GM23248 (cell line): ENCODE results near the gene TBC1D30. TPM values are rescaled to one million over a fixed set of nuclear protein-coding genes. Genes with fewer than 3 reads are reported as not detected.
"Not testable (repeated sequence)": the region's sequence is repeated elsewhere in the genome, so short reads cannot be mapped to it uniquely, and the experiment has no call there.

ENCODE experiments used
- DNase-seq: peaks from one replicate; pipeline ENCODE4 v3.0.0-alpha.2; 2015
- H2AFZ ChIP-seq: fragments of 200-600 bp; sonication (generic); 2 replicates; pipeline ENCODE4 v1.6.1; 2016; ENCODE audit warnings: antibody characterized with exemption
- H3F3A ChIP-seq: fragments of 200-600 bp; sonication (generic); 2 replicates; pipeline ENCODE4 v1.6.1; 2016; ENCODE audit warnings: mild to moderate bottlenecking, antibody characterized with exemption, mixed run types; ENCODE audit not compliant: insufficient read depth
- H3K27ac ChIP-seq: fragments of 200-600 bp; sonication (generic); 2 replicates; pipeline ENCODE4 v1.5.1; 2016; ENCODE audit warnings: mild to moderate bottlenecking
- H3K27me3 ChIP-seq: fragments of 200-600 bp; sonication (generic); replicated peaks from 2 replicates; pipeline ENCODE4 v1.6.1; 2016; ENCODE audit warnings: mild to moderate bottlenecking; ENCODE audit not compliant: insufficient read depth
- H3K36me3 ChIP-seq: fragments of 200-600 bp; sonication (generic); 2 replicates; pipeline ENCODE4 v1.6.1; 2016; ENCODE audit warnings: low read depth, mild to moderate bottlenecking
- H3K4me1 ChIP-seq: fragments of 200-600 bp; sonication (generic); 2 replicates; pipeline ENCODE4 v1.6.1; 2016; ENCODE audit warnings: mild to moderate bottlenecking; ENCODE audit not compliant: insufficient read depth
- H3K4me2 ChIP-seq: fragments of 200-600 bp; sonication (generic); one replicate; pipeline ENCODE4 v1.6.1; 2016; ENCODE audit warnings: mild to moderate bottlenecking; ENCODE audit not compliant: unreplicated experiment
- H3K4me3 ChIP-seq: fragments of 200-600 bp; sonication (generic); 2 replicates; pipeline ENCODE4 v1.5.1; 2016; ENCODE audit warnings: mild to moderate bottlenecking
- H3K79me2 ChIP-seq: fragments of 200-600 bp; sonication (generic); 2 replicates; pipeline ENCODE4 v1.6.1; 2016; ENCODE audit warnings: mild to moderate bottlenecking; ENCODE audit not compliant: insufficient read depth
- H3K9ac ChIP-seq: fragments of 200-600 bp; sonication (generic); 2 replicates; pipeline ENCODE4 v1.6.1; 2016; ENCODE audit warnings: mild to moderate bottlenecking
- H3K9me2 ChIP-seq: fragments of 200-600 bp; sonication (generic); 2 replicates; pipeline ENCODE4 v1.6.1; 2016; ENCODE audit warnings: mixed run types, mild to moderate bottlenecking, moderate library complexity; ENCODE audit not compliant: insufficient read depth
- H3K9me3 ChIP-seq: fragments of 200-600 bp; sonication (generic); one replicate; pipeline ENCODE4 v1.6.1; 2017; ENCODE audit warnings: low read depth
- H4K20me1 ChIP-seq: fragments of 200-600 bp; sonication (generic); 2 replicates; pipeline ENCODE4 v1.6.0; 2016; ENCODE audit not compliant: insufficient read depth
- EZH2 ChIP-seq: fragments of 200-600 bp; sonication (generic); IDR thresholded peaks from 2 replicates; pipeline ENCODE4 v1.6.1; 2018; ENCODE audit warnings: antibody characterized with exemption, mild to moderate bottlenecking; ENCODE audit not compliant: insufficient read depth, poor library complexity, severe bottlenecking
- EZH2phosphoT487 ChIP-seq: fragments of 200-600 bp; sonication (generic); IDR thresholded peaks from 2 replicates; pipeline ENCODE4 v1.6.1; 2018; ENCODE audit warnings: antibody characterized with exemption, moderate library complexity, mild to moderate bottlenecking, low read depth; ENCODE audit not compliant: insufficient read depth
- WGBS, 2 experiments: methylation state at CpG; one replicate each; pipeline ENCODE4 v1.1.6; 2015 to 2017; ENCODE audit warnings: low lambda C conversion rate in 2 of 2, low coverage in 1 of 2; ENCODE audit errors: missing lambda C conversion rate in 2 of 2; 5-methylcytosine and 5-hydroxymethylcytosine counted together
- in situ Hi-C: fragments of 300-500 bp; cut with MboI; formaldehyde crosslinking; loops from 2 replicates; pipeline ENCODE4 v1.15.0; 2020
- polyA plus RNA-seq: library from polyadenylated mRNA; unstranded; fragments of >200 nt; fragmentation: Nextera tagmentation; extraction: Ambion mirVana; gene quantifications from 2 replicates; pipeline ENCODE4 v1.2.1, GENCODE V29; 2016
- total RNA-seq: library from RNA; depleted of rRNA; stranded (reverse); fragments of >200 nt; shearing (Covaris generic); gene quantifications from 2 replicates; pipeline ENCODE4 v1.2.3, GENCODE V29; 2014; rRNA removed

The TBC1D30 gene, protein sequence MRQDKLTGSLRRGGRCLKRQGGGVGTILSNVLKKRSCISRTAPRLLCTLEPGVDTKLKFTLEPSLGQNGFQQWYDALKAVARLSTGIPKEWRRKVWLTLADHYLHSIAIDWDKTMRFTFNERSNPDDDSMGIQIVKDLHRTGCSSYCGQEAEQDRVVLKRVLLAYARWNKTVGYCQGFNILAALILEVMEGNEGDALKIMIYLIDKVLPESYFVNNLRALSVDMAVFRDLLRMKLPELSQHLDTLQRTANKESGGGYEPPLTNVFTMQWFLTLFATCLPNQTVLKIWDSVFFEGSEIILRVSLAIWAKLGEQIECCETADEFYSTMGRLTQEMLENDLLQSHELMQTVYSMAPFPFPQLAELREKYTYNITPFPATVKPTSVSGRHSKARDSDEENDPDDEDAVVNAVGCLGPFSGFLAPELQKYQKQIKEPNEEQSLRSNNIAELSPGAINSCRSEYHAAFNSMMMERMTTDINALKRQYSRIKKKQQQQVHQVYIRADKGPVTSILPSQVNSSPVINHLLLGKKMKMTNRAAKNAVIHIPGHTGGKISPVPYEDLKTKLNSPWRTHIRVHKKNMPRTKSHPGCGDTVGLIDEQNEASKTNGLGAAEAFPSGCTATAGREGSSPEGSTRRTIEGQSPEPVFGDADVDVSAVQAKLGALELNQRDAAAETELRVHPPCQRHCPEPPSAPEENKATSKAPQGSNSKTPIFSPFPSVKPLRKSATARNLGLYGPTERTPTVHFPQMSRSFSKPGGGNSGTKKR
- not detected in 2 replicates for total RNA-seq
- 0.09 and 0.49 TPM in 2 replicates for polyA plus RNA-seq

DNA sequence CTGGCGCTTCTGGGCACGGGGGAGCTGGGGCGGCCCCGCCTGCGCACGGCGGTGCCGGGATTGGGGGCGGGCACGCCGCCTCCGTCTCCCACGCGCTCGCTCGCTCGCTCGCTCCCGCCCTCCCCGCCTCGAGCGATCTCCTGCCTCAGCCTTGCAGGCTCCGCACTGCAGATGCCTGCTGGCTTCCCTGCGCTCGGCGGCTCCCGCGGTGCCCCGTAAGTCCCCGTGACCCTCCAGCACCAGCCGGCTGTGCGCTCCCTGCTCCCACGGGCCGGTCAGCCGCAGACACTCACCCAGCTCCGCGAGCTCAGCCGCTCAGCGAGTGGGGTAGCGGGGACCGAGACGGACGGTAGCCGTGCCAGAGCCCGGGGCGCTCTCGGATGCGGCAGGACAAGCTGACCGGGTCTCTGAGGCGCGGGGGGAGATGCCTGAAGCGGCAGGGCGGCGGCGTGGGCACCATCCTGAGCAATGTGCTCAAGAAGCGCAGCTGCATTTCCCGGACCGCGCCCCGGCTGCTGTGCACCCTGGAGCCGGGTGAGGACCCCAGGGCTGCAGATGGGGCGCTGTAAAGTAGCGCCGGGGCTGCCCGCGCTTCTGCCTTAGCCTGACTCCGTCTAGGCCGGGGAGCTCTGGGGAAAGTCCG is at the start of gene TBC1D30:
Gene TBC1D30 (plus strand): TSS at position 148 of the 643 bp plus-strand sequence. CDS start 233 bp downstream, at position 381.
- Histone ChIP-seq H3K9me3 (no peaks in the 10 kb centered on the region), H3K79me2 (no peaks in the 10 kb centered on the region), H3K9me2 (no peaks in the 10 kb centered on the region), H4K20me1 (no peaks in the 10 kb centered on the region), H3K27me3 (peaks cover 58% of the 10 kb centered on the region), H2AFZ (peak within 1 kb of the TSS; percentile 69), H3K4me2 (peak within 1 kb of the TSS; percentile 78), H3K4me1 (no peaks in the 10 kb centered on the region), H3K27ac (no peak within 1 kb of the TSS), H3K4me3 (peak within 1 kb of the TSS; percentile 66), H3K9ac (no peak within 1 kb of the TSS), H3F3A (no peaks in the 10 kb centered on the region), H3K36me3 (no peaks in the 10 kb centered on the region)
- TF ChIP-seq EZH2, result no peak
- 2 to 3% methylated on average over 60 to 68 of the region's 69 CpGs for WGBS, 2 experiments
- DNase-seq, result peak; percentile 45
- in situ Hi-C loops, result no loop called here

DNA sequence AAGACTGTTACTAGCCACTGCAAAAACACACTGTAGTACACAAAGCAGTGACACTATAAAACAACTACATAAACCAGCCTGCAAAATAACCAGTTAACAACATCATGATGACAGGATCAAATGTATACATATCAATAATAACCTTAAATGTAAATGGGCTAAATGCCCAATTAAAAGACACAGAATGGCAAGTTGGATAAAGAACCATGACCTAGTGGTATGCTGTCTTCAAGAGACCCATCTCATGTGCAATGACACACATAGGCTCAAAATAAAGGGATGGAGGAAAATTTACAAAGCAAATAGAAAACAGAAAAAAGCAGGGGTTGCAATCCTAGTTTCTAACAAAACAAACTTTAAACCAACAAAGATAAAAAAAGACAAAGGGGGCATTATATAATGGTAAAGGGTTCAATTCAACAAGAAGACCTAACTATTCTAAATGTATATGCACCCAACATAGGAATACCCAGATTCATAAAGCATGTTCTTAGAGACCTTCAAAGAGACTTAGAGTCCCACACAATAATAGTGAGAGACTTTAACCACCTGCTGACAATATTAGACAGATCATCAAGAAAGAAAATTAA is 49.2 kb upstream of the TBC1D30 start:
- H3F3A ChIP-seq, H3K79me2 ChIP-seq, H3K36me3 ChIP-seq, H3K4me1 ChIP-seq, H3K4me3 ChIP-seq, H3K27ac ChIP-seq, H4K20me1 ChIP-seq, H3K9ac ChIP-seq, DNase-seq, H3K9me2 ChIP-seq, H3K4me2 ChIP-seq, H3K9me3 ChIP-seq, H2AFZ ChIP-seq, in situ Hi-C loops: not testable (repeated sequence)
- peaks cover 31% of the 10 kb centered on the region for H3K27me3 ChIP-seq

DNA sequence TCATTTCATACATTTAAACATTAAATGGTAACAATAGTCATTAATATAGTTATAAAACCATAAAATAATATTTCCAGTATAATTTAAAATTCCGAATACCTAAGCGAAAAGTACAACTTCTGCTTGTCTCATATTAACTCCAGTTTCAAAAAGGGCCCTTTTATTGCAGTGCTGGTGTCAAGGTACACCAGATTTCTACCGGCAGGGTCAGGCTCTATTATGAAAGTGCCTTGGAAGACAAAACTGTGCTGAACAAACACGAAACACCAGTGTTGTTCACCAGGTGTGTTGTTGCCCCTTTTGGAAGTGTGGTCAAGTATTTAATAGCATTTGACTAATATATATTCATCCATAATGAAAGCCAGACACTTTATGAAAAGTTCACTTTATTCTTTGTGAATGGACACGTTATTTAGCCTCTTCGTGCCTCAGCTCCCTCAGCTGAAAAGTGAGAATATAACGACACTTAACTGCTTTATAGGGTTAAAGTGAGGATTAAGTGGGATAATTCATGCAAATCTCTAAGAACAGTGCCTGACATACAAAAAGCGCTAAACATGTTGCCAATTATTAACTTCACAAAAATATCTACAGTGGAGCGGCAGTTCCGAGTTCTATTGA is 45.0 kb upstream of the TBC1D30 start:
- TF ChIP-seq EZH2phosphoT487 (no peak), EZH2 (no peak)
- Histone ChIP-seq H3K79me2 (no peaks in the 10 kb centered on the region), H3K9me2 (no peaks in the 10 kb centered on the region), H3K9me3 (peaks cover 6% of the 10 kb centered on the region), H3K9ac (no peak overlapping the region), H3F3A (no peaks in the 10 kb centered on the region), H3K4me2 (no peak overlapping the region), H4K20me1 (no peaks in the 10 kb centered on the region), H3K36me3 (no peaks in the 10 kb centered on the region), H3K4me3 (no peak overlapping the region), H3K27ac (no peak overlapping the region), H3K27me3 (peaks cover 64% of the 10 kb centered on the region), H3K4me1 (no peaks in the 10 kb centered on the region), H2AFZ (no peak overlapping the region)
- DNase-seq, result no peak
- 47 to 48% methylated on average over 10 of the region's 10 CpGs for WGBS, 2 experiments
- in situ Hi-C loops, result no loop called here

DNA sequence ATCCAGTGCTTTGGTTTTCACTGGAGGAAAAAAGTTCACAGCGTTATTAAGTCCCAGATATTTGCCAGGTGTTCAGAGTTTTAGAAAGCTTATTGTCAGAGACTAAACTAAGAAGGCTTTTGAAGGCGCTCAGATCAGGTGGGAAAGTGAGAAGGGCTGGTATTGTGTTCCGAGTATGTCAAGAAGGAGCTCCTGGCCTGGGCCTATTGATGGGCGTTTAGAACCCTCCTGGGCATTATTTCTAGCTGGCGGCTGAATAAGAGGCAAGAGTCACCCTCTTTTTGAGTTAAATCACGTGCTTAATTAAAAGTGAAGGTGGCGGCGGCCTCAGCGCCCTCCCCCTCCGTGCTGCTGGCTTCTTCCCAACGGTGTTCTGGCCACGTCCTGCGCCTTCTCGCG is 44.3 kb upstream of the TBC1D30 start:
- Histone ChIP-seq H3K9me2 (no peaks in the 10 kb centered on the region), H3K4me1 (no peaks in the 10 kb centered on the region), H3K36me3 (no peaks in the 10 kb centered on the region), H3K4me2 (no peak overlapping the region), H3K79me2 (no peaks in the 10 kb centered on the region), H3K27me3 (peaks cover 64% of the 10 kb centered on the region), H3K4me3 (peak overlapping the region; percentile 48), H2AFZ (no peak overlapping the region), H4K20me1 (no peaks in the 10 kb centered on the region), H3K9me3 (peaks cover 6% of the 10 kb centered on the region), H3K9ac (no peak overlapping the region), H3F3A (no peaks in the 10 kb centered on the region), H3K27ac (no peak overlapping the region)
- TF ChIP-seq EZH2phosphoT487 (no peak), EZH2 (peak; percentile 93)
- 26 to 27% methylated on average over 9 to 15 of the region's 15 CpGs for WGBS, 2 experiments
- DNase-seq, result no peak
- in situ Hi-C loops, result no loop called here
